Measurements from ENCODE around the gene SIN3B.
A peak's percentile ranks its signal among the peaks of the same experiment; 100 is the strongest.

Gene SIN3B

GRCh38 chr19:16829010-16829821 is at the start of gene SIN3B:
SIN3B (plus strand) TSS chr19:16829398; CDS start chr19:16829421, 23 bp downstream.
- POLR2A ChIA-PET: interaction anchor here (0.5 to 1.3 kb wide), 3 partner anchors 16 to 49 kb away, joined by 3 read pairs; no protein-coding TSS in a partner anchor
- H3K27ac ChIP-seq (ENCODE audit: extremely low read depth, low read depth, low read length): peak within 1 kb of the TSS; percentile 61; the same call in 1 of the 2 replicates
- TF ChIP-seq ZXDB (tag by site-specific recombination; IDR thresholded peaks at IDR 0.05) (peak; percentile 69; the same call in 1 of the 2 replicates), ZNF623 (tag by site-specific recombination; IDR thresholded peaks at IDR 0.05) (no peak), ZEB2 (tag by site-specific recombination; IDR thresholded peaks at IDR 0.05) (peak; percentile 42; the same call in 1 of the 2 replicates), ZNF335 (tag by site-specific recombination; conservative IDR thresholded peaks at IDR 0.05) (peak; percentile 89), KLF9 (tag by site-specific recombination; IDR thresholded peaks at IDR 0.05; ENCODE audit: low read depth) (peak; percentile 95), EGR2 (tag by site-specific recombination; IDR thresholded peaks at IDR 0.05; ENCODE audit: low read depth) (peak; percentile 63; the same call in 1 of the 2 replicates), ZNF777 (tag by site-specific recombination; IDR thresholded peaks at IDR 0.05; ENCODE audit: borderline replicate concordance) (no peak), HOXA7 (CRISPR knock-in tag; IDR thresholded peaks at IDR 0.05; ENCODE audit: borderline replicate concordance) (no peak), ZNF274 (IDR thresholded peaks at IDR 0.05; ENCODE audit: low read length) (no peak), ZNF274 (tag by site-specific recombination; IDR thresholded peaks at IDR 0.05; ENCODE audit: borderline replicate concordance) (no peak), PRDM10 (tag by site-specific recombination; IDR thresholded peaks at IDR 0.05) (peak; percentile 23; the same call in 1 of the 2 replicates), ZNF423 (tag by site-specific recombination; IDR thresholded peaks at IDR 0.05) (no peak), TRIM28 (IDR thresholded peaks at IDR 0.05; ENCODE audit: borderline replicate concordance, low read length) (peak; percentile 52; the same call in 1 of the 2 replicates), ZNF292 (tag by site-specific recombination; IDR thresholded peaks at IDR 0.05; ENCODE audit: borderline replicate concordance, low read depth) (no peak), ZNF184 (tag by site-specific recombination; IDR thresholded peaks at IDR 0.05) (0 out of 2 replicates have a peak, but pooled peaks have one; percentile 49), ZNF175 (tag by site-specific recombination; IDR thresholded peaks at IDR 0.05) (no peak), ZNF610 (tag by site-specific recombination; IDR thresholded peaks at IDR 0.05; ENCODE audit: borderline replicate concordance) (no peak), KLF10 (tag by site-specific recombination; IDR thresholded peaks at IDR 0.05) (peak; percentile 95), ZSCAN4 (tag by site-specific recombination; IDR thresholded peaks at IDR 0.05) (no peak), ZFHX2 (tag by site-specific recombination; conservative IDR thresholded peaks at IDR 0.05) (peak; percentile 84), TCF7L2 (IDR thresholded peaks at IDR 0.05; ENCODE audit: borderline replicate concordance, low read depth, low read length) (0 out of 2 replicates have a peak, but pooled peaks have one; percentile 32), ZBTB26 (tag by site-specific recombination; optimal IDR thresholded peaks at IDR 0.05) (peak; percentile 5), ZNF133 (tag by site-specific recombination; IDR thresholded peaks at IDR 0.05) (no peak), SETDB1 (IDR thresholded peaks at IDR 0.05; ENCODE audit: insufficient read length, low read length) (peak; percentile 34), ZNF10 (tag by site-specific recombination; IDR thresholded peaks at IDR 0.05) (peak; percentile 44; the same call in 1 of the 2 replicates), SP7 (tag by site-specific recombination; IDR thresholded peaks at IDR 0.05) (peak; percentile 76), ZNF23 (tag by site-specific recombination; IDR thresholded peaks at IDR 0.05; ENCODE audit: borderline replicate concordance) (no peak), ZNF629 (tag by site-specific recombination; IDR thresholded peaks at IDR 0.05) (peak; percentile 28; the same call in 1 of the 2 replicates)

More at GRCh38 chr19:16829010-16829821, at the start of gene SIN3B:
- Histone ChIP-seq H3K4me3 (ENCODE audit: low read depth, low read length) (peak within 1 kb of the TSS; percentile 91), H3K4me1 (ENCODE audit: control insufficient read depth, insufficient read depth, low read length) (0 out of 2 replicates have a peak, but pooled peaks cover 4% of the 10 kb centered on the region), H3K9me3 (ENCODE audit: control insufficient read depth, insufficient read depth, low read depth, low read length) (no peaks in the 10 kb centered on the region), H3K36me3 (ENCODE audit: control insufficient read depth in 2 of 2, insufficient read depth in 1 of 2, low read length in 2 of 2) (peaks cover 10 to 34% of the 10 kb centered on the region in 2 experiments; a peak in 2 of 3 replicates)
- CTCF ChIA-PET: no interaction called here
